NB4 (cell line): ENCODE measurements around the gene MYO16.

Source experiments
- DNase-seq: peaks from one replicate; pipeline ENCODE4 v3.0.0; 2010; ENCODE audit warnings: low read depth
- H3K4me3 ChIP-seq: one replicate; pipeline ENCODE4 v1.5.1; 2011; ENCODE audit warnings: mild to moderate bottlenecking, low read depth, low read length, moderate library complexity
- MYC ChIP-seq: IDR thresholded peaks from 2 replicates; pipeline ENCODE4 v1.6.1; 2011; ENCODE audit warnings: low read depth, low read length
- POLR2A ChIP-seq: IDR thresholded peaks from 2 replicates; pipeline ENCODE4 v1.6.1; 2011; ENCODE audit warnings: mild to moderate bottlenecking; ENCODE audit not compliant: insufficient read length; ENCODE audit errors: extremely low read depth
- TF ChIP-seq, protein P1 (sequence below): IDR thresholded peaks from one replicate; pipeline ENCODE4 v1.5.1; 2012; ENCODE audit warnings: low read depth, low read length
- TF ChIP-seq, protein P2 (sequence below): IDR thresholded peaks from 2 replicates; pipeline ENCODE4 v1.6.1; 2011; ENCODE audit warnings: low read depth, low read length

MYO16 gene

DNA sequence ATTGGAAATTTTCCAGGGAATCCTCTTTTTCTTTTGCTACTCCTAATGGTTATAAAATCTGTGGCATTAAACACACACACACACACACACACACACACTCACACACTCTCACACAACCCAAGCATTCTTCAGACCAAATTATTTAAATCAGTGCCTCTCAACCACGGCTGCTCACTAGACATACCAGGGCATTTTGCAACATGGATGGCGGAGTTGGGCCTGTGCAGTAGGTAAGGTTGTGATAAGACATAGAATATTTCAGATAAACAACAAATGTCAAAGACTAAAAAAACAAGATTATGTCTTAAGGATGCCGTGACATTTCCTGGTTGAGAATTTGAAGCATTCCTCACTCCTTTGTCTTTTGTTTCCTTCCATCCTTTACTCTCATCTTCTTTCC, 443.1 kb downstream of the MYO16 start:
- DNase-seq = no peak
- TF ChIP-seq MYC (no peak), POLR2A (no peak)
- TF ChIP-seq, protein P1, sequence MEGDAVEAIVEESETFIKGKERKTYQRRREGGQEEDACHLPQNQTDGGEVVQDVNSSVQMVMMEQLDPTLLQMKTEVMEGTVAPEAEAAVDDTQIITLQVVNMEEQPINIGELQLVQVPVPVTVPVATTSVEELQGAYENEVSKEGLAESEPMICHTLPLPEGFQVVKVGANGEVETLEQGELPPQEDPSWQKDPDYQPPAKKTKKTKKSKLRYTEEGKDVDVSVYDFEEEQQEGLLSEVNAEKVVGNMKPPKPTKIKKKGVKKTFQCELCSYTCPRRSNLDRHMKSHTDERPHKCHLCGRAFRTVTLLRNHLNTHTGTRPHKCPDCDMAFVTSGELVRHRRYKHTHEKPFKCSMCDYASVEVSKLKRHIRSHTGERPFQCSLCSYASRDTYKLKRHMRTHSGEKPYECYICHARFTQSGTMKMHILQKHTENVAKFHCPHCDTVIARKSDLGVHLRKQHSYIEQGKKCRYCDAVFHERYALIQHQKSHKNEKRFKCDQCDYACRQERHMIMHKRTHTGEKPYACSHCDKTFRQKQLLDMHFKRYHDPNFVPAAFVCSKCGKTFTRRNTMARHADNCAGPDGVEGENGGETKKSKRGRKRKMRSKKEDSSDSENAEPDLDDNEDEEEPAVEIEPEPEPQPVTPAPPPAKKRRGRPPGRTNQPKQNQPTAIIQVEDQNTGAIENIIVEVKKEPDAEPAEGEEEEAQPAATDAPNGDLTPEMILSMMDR = no peak
- TF ChIP-seq, protein P2, sequence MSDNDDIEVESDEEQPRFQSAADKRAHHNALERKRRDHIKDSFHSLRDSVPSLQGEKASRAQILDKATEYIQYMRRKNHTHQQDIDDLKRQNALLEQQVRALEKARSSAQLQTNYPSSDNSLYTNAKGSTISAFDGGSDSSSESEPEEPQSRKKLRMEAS = no peak

DNA sequence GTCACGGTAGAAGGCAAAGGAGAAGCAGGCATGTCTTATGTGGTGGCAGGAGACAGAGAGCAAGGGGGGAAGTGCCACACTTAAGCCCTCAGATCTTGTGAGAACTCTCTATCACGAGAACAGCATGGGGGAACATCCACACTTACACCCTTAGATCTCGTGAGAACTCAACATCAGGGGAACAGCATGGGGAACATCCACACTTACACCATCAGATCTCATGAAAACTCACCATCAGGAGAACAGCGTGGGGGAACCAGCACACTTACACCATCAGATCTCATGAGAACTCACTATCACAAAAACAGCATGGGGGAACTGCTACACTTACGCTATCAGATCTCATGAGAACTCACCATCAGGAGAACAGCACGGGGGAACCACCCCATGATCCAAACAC, 445.0 kb downstream of the MYO16 start:
- no peak for DNase-seq
- H3K4me3 ChIP-seq = no peak overlapping the region
- no peak for TF ChIP-seq MYC
- TF ChIP-seq, protein P2 = no peak
- no peak for TF ChIP-seq POLR2A
- TF ChIP-seq, protein P1 = no peak

More for the DNA sequence above, 443.1 kb downstream of the MYO16 start:
- no peak overlapping the region for H3K4me3 ChIP-seq

DNA sequence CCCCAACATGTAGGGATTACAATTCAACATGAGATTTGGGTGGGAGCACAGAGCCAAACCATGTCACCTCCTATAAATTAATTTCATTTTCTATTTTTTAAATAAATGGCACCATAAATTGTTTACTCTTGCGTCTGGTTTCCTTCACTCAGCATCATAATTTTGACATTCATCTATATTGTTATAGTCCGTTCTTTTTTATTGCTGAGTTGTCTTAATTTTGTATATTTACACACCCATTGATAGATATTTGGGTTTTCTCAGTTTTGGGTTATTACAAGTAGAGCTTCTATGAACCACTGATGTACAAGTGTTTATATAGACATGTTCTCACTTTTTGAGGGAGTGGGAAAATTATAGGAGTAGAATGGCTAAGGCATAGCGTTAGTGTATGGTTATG, 445.4 kb downstream of the MYO16 start:
- no peak for DNase-seq
- TF ChIP-seq, protein P2 = no peak
- TF ChIP-seq, protein P1 = no peak
- TF ChIP-seq MYC = no peak
- TF ChIP-seq POLR2A = no peak
- H3K4me3 ChIP-seq = no peak overlapping the region

DNA sequence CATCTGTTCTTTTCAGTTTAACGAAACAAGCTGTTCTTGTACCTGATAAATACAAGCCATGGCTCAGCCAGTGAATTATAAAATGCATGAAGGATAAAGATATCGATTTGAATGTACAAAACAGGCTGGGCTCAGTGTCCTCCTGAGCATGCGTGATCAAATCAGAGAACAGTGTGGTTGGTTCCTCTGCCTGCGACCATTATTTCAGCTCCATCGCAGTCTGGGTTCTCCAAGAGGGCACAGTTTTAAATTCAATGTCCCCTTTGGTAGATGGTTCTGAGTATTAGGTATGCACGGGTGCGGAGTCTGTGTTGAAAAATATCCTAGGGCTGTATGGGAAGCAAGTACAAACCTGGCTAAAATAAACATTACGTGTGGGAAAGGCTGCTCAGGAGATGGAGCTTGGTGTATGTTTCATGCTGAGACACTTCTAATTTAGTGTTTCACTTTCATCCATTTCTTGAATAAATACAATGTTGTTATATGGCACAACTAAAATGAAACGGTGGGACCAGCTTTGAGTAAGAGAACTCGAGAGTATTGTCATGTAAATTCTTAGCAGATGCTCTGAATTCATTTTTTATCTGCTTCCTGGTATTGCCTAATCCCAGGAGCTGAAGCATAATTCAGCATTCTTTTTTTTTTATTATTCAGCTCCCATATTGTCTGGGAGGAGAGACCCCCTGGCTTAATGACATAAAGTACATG, 458.7 kb downstream of the MYO16 start:
- DNase-seq = no peak
- TF ChIP-seq MYC = no peak
- TF ChIP-seq, protein P2 = no peak
- H3K4me3 ChIP-seq = no peak overlapping the region

DNA sequence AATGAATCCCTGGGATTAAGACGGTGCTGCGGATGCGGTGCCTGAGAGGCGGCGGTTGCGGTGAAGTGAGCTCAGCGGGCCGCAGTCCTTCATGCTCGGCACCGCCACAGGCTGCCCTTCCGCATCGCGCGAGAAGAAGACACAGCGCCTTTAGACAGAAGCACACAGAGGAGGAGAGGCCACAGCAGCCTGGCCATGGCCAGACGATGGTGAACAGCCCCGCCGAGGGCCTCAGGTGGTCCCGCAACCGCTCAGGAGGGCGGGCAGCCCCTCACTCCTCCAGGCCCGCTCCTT, 459.2 kb downstream of the MYO16 start:
- H3K4me3 ChIP-seq = no peak overlapping the region
- TF ChIP-seq, protein P1 = no peak
- TF ChIP-seq MYC (no peak), POLR2A (no peak)
- TF ChIP-seq, protein P2 = no peak
- DNase-seq = no peak

DNA sequence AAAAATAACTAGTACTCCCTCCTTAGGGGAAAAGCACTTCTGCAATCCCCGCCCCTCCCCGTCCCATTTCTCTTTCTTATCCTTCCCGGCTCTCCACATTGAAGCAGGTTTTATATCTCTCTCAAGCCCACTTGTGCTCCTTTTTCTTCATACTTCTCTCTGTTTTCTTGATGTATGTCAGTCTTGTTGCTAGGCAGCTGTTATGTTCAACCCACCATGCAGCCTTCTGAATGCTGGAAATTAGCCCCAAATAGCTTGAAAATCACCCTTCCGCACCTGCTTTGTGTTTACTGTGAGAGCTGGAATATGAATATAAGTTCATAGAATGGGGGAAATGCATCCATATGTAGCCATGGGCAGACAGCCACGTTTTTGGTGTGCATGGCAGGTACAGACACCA, 461.4 kb downstream of the MYO16 start:
- no peak overlapping the region for H3K4me3 ChIP-seq
- DNase-seq = no peak
- TF ChIP-seq, protein P1 = no peak
- TF ChIP-seq, protein P2 = no peak
- TF ChIP-seq POLR2A (no peak), MYC (no peak)
